SK-N-SH treated with all-trans-retinoic acid at 6 μM for 48 hours (cell line): ENCODE results near the gene CXCR5.

Experiments used
- ATAC-seq: fragments of 200-7000 bp; cut with Tn5 transposase; 3 replicates; pipeline ENCODE4 v1.9.1; 2020; ENCODE audit warnings: mild to moderate bottlenecking, moderate library complexity
- ARNTL ChIP-seq: fragments of 450-650 bp; formaldehyde crosslinking; IDR thresholded peaks from 2 replicates; pipeline ENCODE4 v1.5.0; 2020; ENCODE audit warnings: low read depth, mild to moderate bottlenecking, moderate library complexity, borderline replicate concordance
- BACH2 ChIP-seq: fragments of 250-450 bp; sonication (Bioruptor Pico); IDR thresholded peaks from 2 replicates; pipeline ENCODE4 v1.9.0; 2021; ENCODE audit warnings: mild to moderate bottlenecking, borderline replicate concordance
- CSDC2 ChIP-seq: fragments of 250-450 bp; sonication (Bioruptor Pico); IDR thresholded peaks from 2 replicates; pipeline ENCODE4 v1.5.0; 2020; ENCODE audit warnings: mild to moderate bottlenecking, moderate library complexity
- ESRRG ChIP-seq: fragments of 250-450 bp; sonication (Bioruptor Pico); IDR thresholded peaks from 2 replicates; pipeline ENCODE4 v1.6.1; 2021; ENCODE audit warnings: mild to moderate bottlenecking
- ISL1 ChIP-seq: fragments of 250-450 bp; sonication (Bioruptor Pico); IDR thresholded peaks from 2 replicates; pipeline ENCODE4 v2.1.2; 2022; ENCODE audit warnings: mild to moderate bottlenecking, moderate library complexity
- PPARA ChIP-seq: fragments of 250-450 bp; sonication (Bioruptor Pico); IDR thresholded peaks from 2 replicates; pipeline ENCODE4 v1.5.0; 2020; ENCODE audit warnings: mild to moderate bottlenecking, borderline replicate concordance
- RARB ChIP-seq: fragments of 250-450 bp; sonication (Bioruptor Pico); IDR thresholded peaks from 2 replicates; pipeline ENCODE4 v1.8.0; 2021; ENCODE audit warnings: mild to moderate bottlenecking, moderate library complexity
- SNAI2 ChIP-seq: fragments of 250-450 bp; sonication (Bioruptor Pico); IDR thresholded peaks from 2 replicates; pipeline ENCODE4 v1.5.0; 2020; ENCODE audit warnings: mild to moderate bottlenecking, moderate library complexity
- TCF4 ChIP-seq: fragments of 250-450 bp; sonication (Bioruptor Pico); IDR thresholded peaks from 2 replicates; pipeline ENCODE4 v1.8.0; 2021; ENCODE audit warnings: mild to moderate bottlenecking, moderate library complexity, borderline replicate concordance
- TOX ChIP-seq: fragments of 250-450 bp; sonication (Bioruptor Pico); IDR thresholded peaks from 2 replicates; pipeline ENCODE4 v1.8.0; 2021; ENCODE audit warnings: mild to moderate bottlenecking, moderate library complexity, borderline replicate concordance
- ZC3H10 ChIP-seq: fragments of 250-450 bp; sonication (Bioruptor Pico); IDR thresholded peaks from 2 replicates; pipeline ENCODE4 v1.5.1; 2021; ENCODE audit warnings: mild to moderate bottlenecking, moderate library complexity
- ZFP3 ChIP-seq: fragments of 250-450 bp; sonication (Bioruptor Pico); IDR thresholded peaks from 2 replicates; pipeline ENCODE4 v1.5.0; 2020; ENCODE audit warnings: mild to moderate bottlenecking, moderate library complexity
- ZNF565 ChIP-seq: fragments of 450-650 bp; formaldehyde crosslinking; conservative IDR thresholded peaks from 2 replicates; pipeline ENCODE4 v1.5.0; 2020; ENCODE audit warnings: low read depth, mild to moderate bottlenecking, moderate library complexity
- ZNF70 ChIP-seq: fragments of 450-650 bp; formaldehyde crosslinking; IDR thresholded peaks from 2 replicates; pipeline ENCODE4 v1.5.0; 2020; ENCODE audit warnings: mild to moderate bottlenecking, moderate library complexity
- ZNF8 ChIP-seq: fragments of 450-650 bp; formaldehyde crosslinking; IDR thresholded peaks from 2 replicates; pipeline ENCODE4 v1.5.0; 2020; ENCODE audit warnings: mild to moderate bottlenecking, moderate library complexity
- TF ChIP-seq, protein P1 (sequence below): fragments of 250-450 bp; sonication (Bioruptor Pico); IDR thresholded peaks from 2 replicates; pipeline ENCODE4 v1.8.0; 2020; ENCODE audit warnings: mild to moderate bottlenecking, moderate library complexity, borderline replicate concordance
- TF ChIP-seq, protein P2 (sequence below): fragments of 250-450 bp; sonication (Bioruptor Pico); IDR thresholded peaks from 2 replicates; pipeline ENCODE4 v1.8.0; 2021; ENCODE audit warnings: low read depth, mild to moderate bottlenecking, moderate library complexity, borderline replicate concordance
- TF ChIP-seq, protein P3 (sequence below): fragments of 250-450 bp; sonication (Bioruptor Pico); IDR thresholded peaks from 2 replicates; pipeline ENCODE4 v1.5.0; 2020; ENCODE audit warnings: mild to moderate bottlenecking, moderate library complexity
- TF ChIP-seq, protein P4 (sequence below): fragments of 250-450 bp; sonication (Bioruptor Pico); IDR thresholded peaks from 2 replicates; pipeline ENCODE4 v1.5.1; 2020; ENCODE audit warnings: low read depth, mild to moderate bottlenecking, moderate library complexity

CXCR5 gene

DNA sequence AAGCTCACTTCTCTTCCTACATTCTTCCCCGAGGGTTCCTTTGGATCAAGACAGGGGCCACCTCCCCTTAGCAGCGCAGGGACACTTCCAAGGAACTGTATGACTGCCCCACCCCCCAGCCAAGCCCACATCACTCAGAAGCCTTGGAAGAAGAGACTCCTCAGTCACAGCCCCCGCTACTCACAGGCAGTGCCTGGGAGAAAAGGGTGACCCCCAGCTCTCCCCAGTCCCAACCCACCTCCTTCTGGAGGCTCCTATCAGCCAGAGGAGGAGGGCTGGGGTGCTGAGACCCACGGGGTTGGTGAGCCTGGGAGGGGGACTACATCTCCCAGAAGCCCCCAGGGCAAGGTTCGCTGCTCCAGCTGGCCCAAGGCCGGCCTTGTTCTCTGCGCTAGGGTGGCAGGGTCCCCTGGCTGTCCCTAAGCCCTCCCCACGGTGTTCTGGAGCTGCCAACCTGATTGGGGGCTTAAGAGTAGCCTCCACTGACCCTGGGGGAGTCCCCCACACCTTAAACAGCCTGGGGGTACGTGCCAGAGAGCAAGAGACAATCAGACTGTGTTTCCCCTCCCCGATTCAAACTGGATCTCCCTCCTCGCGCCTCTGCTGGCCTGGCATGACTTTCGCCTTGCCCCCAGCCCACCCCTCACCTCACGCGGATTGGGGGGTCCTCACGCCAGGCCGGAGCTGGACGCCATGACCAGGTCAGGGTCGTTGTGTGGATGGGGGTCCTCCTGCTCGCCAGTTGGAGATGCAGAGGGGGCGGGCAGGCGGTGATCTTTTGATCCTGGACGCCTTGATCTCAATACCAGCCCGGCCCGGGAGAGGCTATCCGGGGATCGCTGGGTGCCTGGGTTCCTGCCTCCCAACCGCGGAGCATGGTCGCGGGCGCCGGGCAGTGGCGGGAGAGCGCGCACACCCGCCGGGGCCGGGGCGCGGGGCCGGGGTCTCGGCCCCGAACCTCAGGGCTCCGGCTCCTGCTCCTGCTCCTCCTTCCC lies 41.2 kb downstream of the CXCR5 start:
- TF ChIP-seq, protein P1, sequence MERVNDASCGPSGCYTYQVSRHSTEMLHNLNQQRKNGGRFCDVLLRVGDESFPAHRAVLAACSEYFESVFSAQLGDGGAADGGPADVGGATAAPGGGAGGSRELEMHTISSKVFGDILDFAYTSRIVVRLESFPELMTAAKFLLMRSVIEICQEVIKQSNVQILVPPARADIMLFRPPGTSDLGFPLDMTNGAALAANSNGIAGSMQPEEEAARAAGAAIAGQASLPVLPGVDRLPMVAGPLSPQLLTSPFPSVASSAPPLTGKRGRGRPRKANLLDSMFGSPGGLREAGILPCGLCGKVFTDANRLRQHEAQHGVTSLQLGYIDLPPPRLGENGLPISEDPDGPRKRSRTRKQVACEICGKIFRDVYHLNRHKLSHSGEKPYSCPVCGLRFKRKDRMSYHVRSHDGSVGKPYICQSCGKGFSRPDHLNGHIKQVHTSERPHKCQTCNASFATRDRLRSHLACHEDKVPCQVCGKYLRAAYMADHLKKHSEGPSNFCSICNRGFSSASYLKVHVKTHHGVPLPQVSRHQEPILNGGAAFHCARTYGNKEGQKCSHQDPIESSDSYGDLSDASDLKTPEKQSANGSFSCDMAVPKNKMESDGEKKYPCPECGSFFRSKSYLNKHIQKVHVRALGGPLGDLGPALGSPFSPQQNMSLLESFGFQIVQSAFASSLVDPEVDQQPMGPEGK = no peak
- 0 out of 2 replicates have a peak, but pooled peaks have one; percentile 40 for TF ChIP-seq ZFP3 (CRISPR knock-in tag)
- no peak for ATAC-seq

DNA sequence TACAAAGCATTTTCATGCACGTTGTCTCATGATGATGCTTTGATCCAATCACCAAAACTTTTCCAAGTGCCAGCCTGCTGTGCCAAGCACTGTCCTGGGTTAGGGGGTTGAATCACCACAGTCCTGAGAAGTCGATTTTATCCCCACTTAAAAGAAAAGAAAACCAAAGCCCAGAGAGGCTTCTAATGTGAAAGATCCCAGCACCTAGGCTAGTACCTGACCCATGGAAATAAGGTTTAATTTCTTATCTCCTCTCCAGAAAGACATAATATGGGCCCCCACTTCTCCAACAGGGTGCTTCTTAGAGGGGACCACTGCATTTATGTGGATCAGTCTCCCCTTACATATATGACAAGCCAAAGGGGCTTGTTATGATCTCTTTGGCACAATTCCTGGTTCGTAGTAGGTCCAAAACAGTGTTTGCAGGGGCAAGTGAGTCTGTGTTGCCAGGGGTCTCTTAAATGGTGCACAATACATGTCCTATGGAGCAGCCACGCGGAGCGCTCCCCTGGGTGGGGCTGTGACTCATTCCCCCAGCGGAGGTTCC lies 43.9 kb downstream of the CXCR5 start:
- no peak for ATAC-seq
- no peak for TF ChIP-seq TOX (CRISPR knock-in tag)
- TF ChIP-seq, all 23 proteins: peak for 0

DNA sequence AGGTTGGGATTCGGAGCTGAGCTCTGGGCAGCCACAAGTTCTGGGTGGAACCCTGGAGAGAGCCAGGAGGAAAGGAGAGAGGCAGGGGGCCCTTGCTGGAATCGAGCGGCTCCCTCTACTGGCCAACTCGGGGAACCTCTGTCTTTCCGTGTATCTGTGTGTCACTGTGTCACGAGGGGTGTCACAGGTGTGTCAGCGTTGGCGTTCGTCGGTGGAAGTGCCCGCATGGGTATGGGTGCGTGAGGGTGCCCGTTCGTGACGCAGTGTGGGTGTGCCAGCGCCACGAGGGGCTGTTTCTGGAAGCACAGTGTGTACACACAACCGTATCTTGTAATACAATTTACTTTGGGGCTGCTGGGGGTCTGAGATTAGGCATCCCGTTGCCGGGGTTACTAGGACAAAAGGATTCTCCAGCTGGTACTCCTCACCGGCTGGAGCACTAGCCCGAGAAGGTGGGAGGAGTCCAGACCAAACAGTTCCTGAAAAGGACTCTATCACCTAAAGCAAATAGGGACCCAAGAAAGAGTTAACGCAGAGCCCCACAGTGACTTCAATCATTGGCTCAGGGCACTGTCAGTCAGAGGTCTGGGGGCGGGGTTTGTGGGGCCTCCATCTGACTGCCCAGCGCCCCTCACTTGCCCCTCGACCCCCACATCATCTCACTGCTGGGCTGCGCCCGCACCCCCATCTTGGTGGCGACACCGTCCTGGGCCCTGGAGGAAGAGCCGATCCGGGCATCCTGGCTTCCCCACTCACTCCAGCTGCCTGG lies 44.6 kb downstream of the CXCR5 start:
- peak; percentile 70 for ATAC-seq
- TF ChIP-seq BACH2 (CRISPR knock-in tag) (no peak), CSDC2 (CRISPR knock-in tag) (no peak), ESRRG (CRISPR knock-in tag) (no peak)
- TF ChIP-seq, protein P2, sequence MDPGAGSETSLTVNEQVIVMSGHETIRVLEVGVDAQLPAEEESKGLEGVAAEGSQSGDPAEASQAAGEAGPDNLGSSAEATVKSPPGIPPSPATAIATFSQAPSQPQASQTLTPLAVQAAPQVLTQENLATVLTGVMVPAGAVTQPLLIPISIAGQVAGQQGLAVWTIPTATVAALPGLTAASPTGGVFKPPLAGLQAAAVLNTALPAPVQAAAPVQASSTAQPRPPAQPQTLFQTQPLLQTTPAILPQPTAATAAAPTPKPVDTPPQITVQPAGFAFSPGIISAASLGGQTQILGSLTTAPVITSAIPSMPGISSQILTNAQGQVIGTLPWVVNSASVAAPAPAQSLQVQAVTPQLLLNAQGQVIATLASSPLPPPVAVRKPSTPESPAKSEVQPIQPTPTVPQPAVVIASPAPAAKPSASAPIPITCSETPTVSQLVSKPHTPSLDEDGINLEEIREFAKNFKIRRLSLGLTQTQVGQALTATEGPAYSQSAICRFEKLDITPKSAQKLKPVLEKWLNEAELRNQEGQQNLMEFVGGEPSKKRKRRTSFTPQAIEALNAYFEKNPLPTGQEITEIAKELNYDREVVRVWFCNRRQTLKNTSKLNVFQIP (CRISPR knock-in tag) = no peak
- TF ChIP-seq, protein P3, sequence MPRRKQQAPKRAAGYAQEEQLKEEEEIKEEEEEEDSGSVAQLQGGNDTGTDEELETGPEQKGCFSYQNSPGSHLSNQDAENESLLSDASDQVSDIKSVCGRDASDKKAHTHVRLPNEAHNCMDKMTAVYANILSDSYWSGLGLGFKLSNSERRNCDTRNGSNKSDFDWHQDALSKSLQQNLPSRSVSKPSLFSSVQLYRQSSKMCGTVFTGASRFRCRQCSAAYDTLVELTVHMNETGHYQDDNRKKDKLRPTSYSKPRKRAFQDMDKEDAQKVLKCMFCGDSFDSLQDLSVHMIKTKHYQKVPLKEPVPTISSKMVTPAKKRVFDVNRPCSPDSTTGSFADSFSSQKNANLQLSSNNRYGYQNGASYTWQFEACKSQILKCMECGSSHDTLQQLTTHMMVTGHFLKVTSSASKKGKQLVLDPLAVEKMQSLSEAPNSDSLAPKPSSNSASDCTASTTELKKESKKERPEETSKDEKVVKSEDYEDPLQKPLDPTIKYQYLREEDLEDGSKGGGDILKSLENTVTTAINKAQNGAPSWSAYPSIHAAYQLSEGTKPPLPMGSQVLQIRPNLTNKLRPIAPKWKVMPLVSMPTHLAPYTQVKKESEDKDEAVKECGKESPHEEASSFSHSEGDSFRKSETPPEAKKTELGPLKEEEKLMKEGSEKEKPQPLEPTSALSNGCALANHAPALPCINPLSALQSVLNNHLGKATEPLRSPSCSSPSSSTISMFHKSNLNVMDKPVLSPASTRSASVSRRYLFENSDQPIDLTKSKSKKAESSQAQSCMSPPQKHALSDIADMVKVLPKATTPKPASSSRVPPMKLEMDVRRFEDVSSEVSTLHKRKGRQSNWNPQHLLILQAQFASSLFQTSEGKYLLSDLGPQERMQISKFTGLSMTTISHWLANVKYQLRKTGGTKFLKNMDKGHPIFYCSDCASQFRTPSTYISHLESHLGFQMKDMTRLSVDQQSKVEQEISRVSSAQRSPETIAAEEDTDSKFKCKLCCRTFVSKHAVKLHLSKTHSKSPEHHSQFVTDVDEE = no peak

DNA sequence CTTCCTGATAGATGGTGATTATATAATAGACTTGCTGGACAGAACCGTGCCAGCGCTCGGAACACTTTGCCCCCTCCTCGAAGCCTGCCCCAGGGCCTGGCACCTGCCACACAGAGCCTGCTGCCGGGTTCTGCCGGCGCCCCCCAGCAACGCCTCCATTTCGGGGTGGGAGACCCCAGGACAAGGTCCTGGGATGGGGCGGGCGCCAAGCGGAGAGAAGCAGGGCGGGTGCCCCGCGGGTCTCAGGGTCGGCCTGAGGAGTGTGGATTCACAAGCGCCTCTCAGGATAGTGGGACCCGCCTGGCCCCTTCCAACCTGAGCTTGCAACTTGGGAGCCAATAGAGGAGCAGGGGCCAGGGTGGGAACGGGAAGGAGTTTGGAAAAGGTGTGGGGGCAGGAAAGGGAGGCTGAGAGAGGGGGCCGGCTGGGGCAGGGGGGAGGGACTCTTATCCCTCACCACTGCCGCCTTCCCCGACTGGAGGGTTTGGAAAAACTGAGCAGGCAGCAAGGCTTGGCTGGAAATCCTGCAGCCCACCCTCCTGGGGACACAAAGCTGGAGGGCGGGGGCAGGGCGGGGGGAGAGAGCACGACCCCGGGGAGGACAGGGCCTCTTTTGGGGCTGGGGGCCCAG lies 45.3 kb downstream of the CXCR5 start:
- TF ChIP-seq PPARA (CRISPR knock-in tag) = no peak
- no peak for TF ChIP-seq ESRRG (CRISPR knock-in tag)
- no peak for TF ChIP-seq SNAI2 (CRISPR knock-in tag)
- TF ChIP-seq TCF4 (CRISPR knock-in tag) = no peak
- no peak for TF ChIP-seq ZC3H10
- TF ChIP-seq ZNF8 = no peak
- no peak for TF ChIP-seq ISL1 (CRISPR knock-in tag)
- TF ChIP-seq ZNF70 = no peak
- no peak for TF ChIP-seq ARNTL (CRISPR knock-in tag)
- TF ChIP-seq, protein P4, sequence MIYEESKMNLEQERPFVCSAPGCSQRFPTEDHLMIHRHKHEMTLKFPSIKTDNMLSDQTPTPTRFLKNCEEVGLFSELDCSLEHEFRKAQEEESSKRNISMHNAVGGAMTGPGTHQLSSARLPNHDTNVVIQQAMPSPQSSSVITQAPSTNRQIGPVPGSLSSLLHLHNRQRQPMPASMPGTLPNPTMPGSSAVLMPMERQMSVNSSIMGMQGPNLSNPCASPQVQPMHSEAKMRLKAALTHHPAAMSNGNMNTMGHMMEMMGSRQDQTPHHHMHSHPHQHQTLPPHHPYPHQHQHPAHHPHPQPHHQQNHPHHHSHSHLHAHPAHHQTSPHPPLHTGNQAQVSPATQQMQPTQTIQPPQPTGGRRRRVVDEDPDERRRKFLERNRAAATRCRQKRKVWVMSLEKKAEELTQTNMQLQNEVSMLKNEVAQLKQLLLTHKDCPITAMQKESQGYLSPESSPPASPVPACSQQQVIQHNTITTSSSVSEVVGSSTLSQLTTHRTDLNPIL (CRISPR knock-in tag) = no peak
- TF ChIP-seq RARB = no peak
- TF ChIP-seq ZNF565 (CRISPR knock-in tag) = no peak
- no peak for TF ChIP-seq TOX (CRISPR knock-in tag)
- peak; percentile 43 for ATAC-seq
